Epithelial cell of umbilical artery (primary cell): Measurements from ENCODE around the gene MEIS1. TPM values are rescaled to one million over a fixed set of nuclear protein-coding genes. Genes with fewer than 3 reads are reported as not detected.

Experiments used
- total RNA-seq: library from RNA; depleted of rRNA; stranded (reverse); fragments of >200 nt; gene quantifications from 2 replicates; pipeline ENCODE4 v1.2.3, GENCODE V29; 2014

MEIS1 gene
- total RNA-seq, result 24.0 and 42.6 TPM in 2 replicates

DNA sequence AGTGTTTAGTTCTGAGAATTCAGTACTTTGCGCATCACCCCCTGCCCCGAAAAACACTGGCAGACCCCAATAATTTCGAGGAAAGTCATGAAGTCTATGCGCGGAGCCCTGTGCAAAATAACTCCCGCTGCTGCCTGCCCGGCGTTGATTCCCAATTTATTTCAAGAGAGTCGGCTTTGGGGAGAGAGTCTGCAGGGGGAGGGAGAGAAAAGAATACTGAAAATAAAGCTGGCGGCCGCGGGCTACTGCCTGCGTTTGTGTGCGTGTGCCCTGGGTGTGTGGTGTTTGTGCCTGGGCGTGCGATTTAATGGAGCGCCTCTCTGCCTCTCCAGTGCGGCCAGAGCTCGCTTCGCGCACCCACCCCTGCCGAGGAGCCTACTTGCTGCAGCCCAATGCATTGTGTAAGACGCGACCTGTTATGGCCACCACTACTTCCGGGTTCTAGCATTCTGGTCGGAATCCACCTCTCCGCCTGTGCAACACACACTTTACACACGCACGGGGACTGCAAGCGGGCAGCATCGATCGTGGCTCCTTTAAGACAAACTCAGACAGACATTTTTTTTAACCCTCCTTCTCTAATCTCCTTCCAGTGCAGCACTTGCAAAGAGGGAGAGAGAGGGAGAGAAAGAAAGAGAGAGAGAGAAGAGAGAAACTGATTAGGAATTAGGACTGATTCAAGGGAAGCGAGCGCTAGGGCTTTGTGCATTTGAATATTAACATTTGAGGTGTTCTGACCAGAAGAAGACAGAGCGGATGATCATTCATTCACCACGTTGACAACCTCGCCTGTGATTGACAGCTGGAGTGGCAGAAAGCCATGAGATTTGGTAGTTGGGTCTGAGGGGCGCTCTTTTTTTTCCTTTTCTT is at the start of gene MEIS1:
Gene MEIS1 (plus strand): TSS at position 447 of the 870 bp plus-strand sequence. CDS start 732 bp downstream, outside the sequence.

